Upper lobe of left lung (tissue), 6 donors: ENCODE measurements around the gene CCT2. TPM values are rescaled to one million over a fixed set of nuclear protein-coding genes. Genes with fewer than 3 reads are reported as not detected.

ENCODE experiments used
- ATAC-seq, 2 donors: fragments of 200-7000 bp; cut with Tn5 transposase; one replicate each; pipeline ENCODE4 v1.9.1; 2022; ENCODE audit warnings: mild to moderate bottlenecking in 2 of 2, moderate library complexity in 2 of 2; ENCODE audit not compliant: low FRiP score in 2 of 2
- DNase-seq, 2 donors: peaks; one replicate each; pipeline ENCODE4 v3.0.0-alpha.2; 2019 to 2020
- H3K27ac ChIP-seq, 4 donors: fragments of 200-600 bp; sonication (generic); one replicate each; pipeline ENCODE4 v1.5.1; 2016 to 2019
- H3K27me3 ChIP-seq, 4 donors: fragments of 200-600 bp; sonication (generic); one replicate each; pipeline ENCODE4 v1.5.1; 2017 to 2019
- H3K36me3 ChIP-seq, 4 donors: fragments of 200-600 bp; sonication (generic); one replicate each; pipeline ENCODE4 v1.5.1; 2016 to 2019
- H3K4me1 ChIP-seq, 4 donors: fragments of 200-600 bp; sonication (generic); one replicate each; pipeline ENCODE4 v1.5.1; 2018 to 2019
- H3K4me3 ChIP-seq, 4 donors: fragments of 200-600 bp; sonication (generic); one replicate each; pipeline ENCODE4 v1.5.1; 2017 to 2019; ENCODE audit warnings: mild to moderate bottlenecking in 2 of 4, moderate library complexity in 1 of 4
- H3K9me3 ChIP-seq, 4 donors: fragments of 200-600 bp; sonication (generic); one replicate each; pipeline ENCODE4 v1.5.1; 2018 to 2019
- EP300 ChIP-seq, 4 donors: sonication (generic); formaldehyde crosslinking; IDR thresholded peaks; one replicate each; pipeline ENCODE4 v1.5.1; 2017; ENCODE audit warnings: antibody characterized with exemption in 4 of 4, control low read depth in 2 of 4
- POLR2A ChIP-seq, 4 donors: fragments of 450-650 bp; IDR thresholded peaks; one replicate each; pipeline ENCODE4 v1.5.1; 2016 to 2017; ENCODE audit warnings: antibody characterized with exemption in 4 of 4, mild to moderate bottlenecking in 2 of 4
- POLR2AphosphoS5 ChIP-seq, 2 donors: sonication (generic); formaldehyde crosslinking; IDR thresholded peaks; one replicate each; pipeline ENCODE4 v1.5.1; 2017; ENCODE audit warnings: antibody characterized with exemption in 2 of 2
- WGBS, 2 donors: methylation state at CpG; one replicate each; pipeline ENCODE4 v1.1.5; 2017 to 2018; 5-methylcytosine and 5-hydroxymethylcytosine counted together
- small RNA-seq, 4 donors: library from RNA; depleted of rRNA; stranded (forward); fragments of <200 nt; gene quantifications; one replicate each; pipeline ENCODE3, GENCODE V24; 2016
- total RNA-seq, 6 donors: library from RNA; depleted of rRNA in 4 of 6; stranded (reverse); fragments of >200 nt in 4 of 6; gene quantifications; one replicate each; pipeline versions ENCODE4 v1.1.0 to v1.2.1, GENCODE V29; 2016 to 2021
- TF ChIP-seq, protein P1 (sequence below), 6 experiments: fragments of 450-650 bp in 4 of 6; fragments of 200-600 bp in 2 of 6; sonication (generic) in 2 of 6; IDR thresholded peaks; one replicate each; pipeline ENCODE4 v1.5.1; 2016 to 2019; ENCODE audit warnings: antibody characterized with exemption in 6 of 6
- donor health status: DM: no; HTN: no; CAD: no; lungs with moderate emphysema.
- donor health status: DM: no; HTN: yes; CAD: no; lungs with severe emphysema.

CCT2 gene
- total RNA-seq, 6 donors from 2014 or later, result 28.1 to 117 (median 91.0) TPM

DNA sequence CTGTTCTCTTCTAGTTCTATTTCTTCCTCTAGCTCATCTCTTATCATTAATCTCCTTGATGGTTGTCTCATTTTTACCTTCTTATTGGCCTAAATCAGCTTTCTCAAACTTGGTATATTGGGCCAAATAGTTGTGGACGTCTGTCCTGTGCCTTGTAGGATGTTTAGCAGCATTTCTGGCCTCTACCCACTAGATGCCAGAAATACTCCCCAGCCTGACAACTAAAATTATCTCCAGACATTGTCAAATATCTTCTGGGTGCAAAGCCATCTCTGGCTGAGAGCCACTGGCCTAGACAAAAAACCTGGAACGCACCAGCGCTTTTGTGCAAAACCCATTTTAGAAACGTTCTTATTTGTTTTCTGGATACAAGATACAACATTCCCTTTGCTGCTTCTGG lies 64.3 kb downstream of the CCT2 start:
- ATAC-seq (no peak), DNase-seq (no peak)
- no peaks in the 10 kb centered on the region for H3K9me3 ChIP-seq
- no peaks in the 10 kb centered on the region for H3K36me3 ChIP-seq
- H3K27ac ChIP-seq, result no peak overlapping the region
- no peaks in the 10 kb centered on the region for H3K27me3 ChIP-seq
- TF ChIP-seq, protein P1, sequence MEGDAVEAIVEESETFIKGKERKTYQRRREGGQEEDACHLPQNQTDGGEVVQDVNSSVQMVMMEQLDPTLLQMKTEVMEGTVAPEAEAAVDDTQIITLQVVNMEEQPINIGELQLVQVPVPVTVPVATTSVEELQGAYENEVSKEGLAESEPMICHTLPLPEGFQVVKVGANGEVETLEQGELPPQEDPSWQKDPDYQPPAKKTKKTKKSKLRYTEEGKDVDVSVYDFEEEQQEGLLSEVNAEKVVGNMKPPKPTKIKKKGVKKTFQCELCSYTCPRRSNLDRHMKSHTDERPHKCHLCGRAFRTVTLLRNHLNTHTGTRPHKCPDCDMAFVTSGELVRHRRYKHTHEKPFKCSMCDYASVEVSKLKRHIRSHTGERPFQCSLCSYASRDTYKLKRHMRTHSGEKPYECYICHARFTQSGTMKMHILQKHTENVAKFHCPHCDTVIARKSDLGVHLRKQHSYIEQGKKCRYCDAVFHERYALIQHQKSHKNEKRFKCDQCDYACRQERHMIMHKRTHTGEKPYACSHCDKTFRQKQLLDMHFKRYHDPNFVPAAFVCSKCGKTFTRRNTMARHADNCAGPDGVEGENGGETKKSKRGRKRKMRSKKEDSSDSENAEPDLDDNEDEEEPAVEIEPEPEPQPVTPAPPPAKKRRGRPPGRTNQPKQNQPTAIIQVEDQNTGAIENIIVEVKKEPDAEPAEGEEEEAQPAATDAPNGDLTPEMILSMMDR (IDR thresholded peaks at IDR 0.05), result no peak
- no peak for TF ChIP-seq POLR2A (IDR thresholded peaks at IDR 0.05)
- TF ChIP-seq POLR2AphosphoS5 (IDR thresholded peaks at IDR 0.05), result no peak
- TF ChIP-seq EP300 (IDR thresholded peaks at IDR 0.05), result no peak
- H3K4me3 ChIP-seq, result no peak overlapping the region
- WGBS, 2 donors, result 68 to 70% methylated on average over 4 of the region's 4 CpGs
- no peaks in the 10 kb centered on the region for H3K4me1 ChIP-seq

Small RNA genes lying within 50 kb of the gene (small RNA-seq; reads per million reads assigned to genes)
- gene MIR3913-1, result 3.3 to 23.4 (median 10.0) reads per million in 4 donors

Other genes with a start within 250 kb of the CCT2 start
- gene LYZ, start 237.1 kb upstream of the CCT2 start, total RNA-seq, result 1,000 to 10,000 TPM in 1 of 6 donors, 100 to 1,000 TPM in 4, 10 to 100 TPM in 1; 52.9 to 1,947 (median 459) TPM
- 10 to 100 TPM in 3 of 6 donors, 1 to 10 TPM in 2, under 1 TPM in 1; 1.00 to 12.8 (median 10.2) TPM for gene YEATS4, start 225.7 kb upstream of the CCT2 start, total RNA-seq
- gene FRS2, start 115.1 kb upstream of the CCT2 start, total RNA-seq, result 10 to 100 TPM; 14.3 to 54.1 (median 24.7) TPM
- gene LRRC10, start 25.4 kb downstream of the CCT2 start, total RNA-seq, result not detected
- not detected for gene BEST3, start 113.8 kb downstream of the CCT2 start, total RNA-seq
- gene RAB3IP, start 153.4 kb downstream of the CCT2 start, total RNA-seq, result 10 to 100 TPM; 24.1 to 99.5 (median 34.2) TPM
- gene MYRFL, start 239.8 kb downstream of the CCT2 start, total RNA-seq, result 1 to 10 TPM in 1 of 6 donors, under 1 TPM in 2, not detected in 3; 0.10 to 1.8 (median 0.20) TPM